ENCODE data around the gene BSPRY. TPM values are rescaled to one million over a fixed set of nuclear protein-coding genes. Genes with fewer than 3 reads are reported as not detected.
A peak's percentile ranks its signal among the peaks of the same experiment; 100 is the strongest.

The BSPRY gene
- total and polyA plus RNA-seq, 2 of the 13 experiments (the other 11 are each of a cell fraction or from before 2014, with no cell fraction given), result 0.09 to 0.26 TPM

GRCh38 chr9:113410207-113410864 lies 61.0 kb downstream of the BSPRY start, which contains the start of the genes C9orf43 and POLE3 (continued):
- TF ChIP-seq, protein P1, sequence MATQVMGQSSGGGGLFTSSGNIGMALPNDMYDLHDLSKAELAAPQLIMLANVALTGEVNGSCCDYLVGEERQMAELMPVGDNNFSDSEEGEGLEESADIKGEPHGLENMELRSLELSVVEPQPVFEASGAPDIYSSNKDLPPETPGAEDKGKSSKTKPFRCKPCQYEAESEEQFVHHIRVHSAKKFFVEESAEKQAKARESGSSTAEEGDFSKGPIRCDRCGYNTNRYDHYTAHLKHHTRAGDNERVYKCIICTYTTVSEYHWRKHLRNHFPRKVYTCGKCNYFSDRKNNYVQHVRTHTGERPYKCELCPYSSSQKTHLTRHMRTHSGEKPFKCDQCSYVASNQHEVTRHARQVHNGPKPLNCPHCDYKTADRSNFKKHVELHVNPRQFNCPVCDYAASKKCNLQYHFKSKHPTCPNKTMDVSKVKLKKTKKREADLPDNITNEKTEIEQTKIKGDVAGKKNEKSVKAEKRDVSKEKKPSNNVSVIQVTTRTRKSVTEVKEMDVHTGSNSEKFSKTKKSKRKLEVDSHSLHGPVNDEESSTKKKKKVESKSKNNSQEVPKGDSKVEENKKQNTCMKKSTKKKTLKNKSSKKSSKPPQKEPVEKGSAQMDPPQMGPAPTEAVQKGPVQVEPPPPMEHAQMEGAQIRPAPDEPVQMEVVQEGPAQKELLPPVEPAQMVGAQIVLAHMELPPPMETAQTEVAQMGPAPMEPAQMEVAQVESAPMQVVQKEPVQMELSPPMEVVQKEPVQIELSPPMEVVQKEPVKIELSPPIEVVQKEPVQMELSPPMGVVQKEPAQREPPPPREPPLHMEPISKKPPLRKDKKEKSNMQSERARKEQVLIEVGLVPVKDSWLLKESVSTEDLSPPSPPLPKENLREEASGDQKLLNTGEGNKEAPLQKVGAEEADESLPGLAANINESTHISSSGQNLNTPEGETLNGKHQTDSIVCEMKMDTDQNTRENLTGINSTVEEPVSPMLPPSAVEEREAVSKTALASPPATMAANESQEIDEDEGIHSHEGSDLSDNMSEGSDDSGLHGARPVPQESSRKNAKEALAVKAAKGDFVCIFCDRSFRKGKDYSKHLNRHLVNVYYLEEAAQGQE (IDR thresholded peaks at IDR 0.05; ENCODE audit: borderline replicate concordance in 1 of 2, low read depth in 1 of 2, low read length in 2 of 2), result no peak
- TF ChIP-seq AGO2 (optimal IDR thresholded peaks at IDR 0.05; ENCODE audit: low read depth, low read length) (peak; percentile 70), ZSCAN29 (CRISPR knock-in tag; conservative IDR thresholded peaks at IDR 0.05) (peak; percentile 97), NCOA5 (CRISPR knock-in tag; IDR thresholded peaks at IDR 0.05) (no peak), ZNF451 (CRISPR knock-in tag; IDR thresholded peaks at IDR 0.05) (no peak), ATAD3A (CRISPR knock-in tag; IDR thresholded peaks at IDR 0.05) (no peak), ZNF335 (CRISPR knock-in tag; IDR thresholded peaks at IDR 0.05) (peak; percentile 99), EEA1 (CRISPR knock-in tag; IDR thresholded peaks at IDR 0.05; ENCODE audit: borderline replicate concordance) (no peak; the same call in 1 of the 2 replicates), ZNF552 (CRISPR knock-in tag; IDR thresholded peaks at IDR 0.05; ENCODE audit: borderline replicate concordance) (no peak; the same call in 1 of the 2 replicates), ZGPAT (CRISPR knock-in tag; IDR thresholded peaks at IDR 0.05) (peak; percentile 94), ZSCAN21 (CRISPR knock-in tag; IDR thresholded peaks at IDR 0.05; ENCODE audit: borderline replicate concordance) (peak; percentile 83), SMAD3 (CRISPR knock-in tag; IDR thresholded peaks at IDR 0.05) (peak; percentile 20; the same call in 1 of the 2 replicates), KAT8 (CRISPR knock-in tag; IDR thresholded peaks at IDR 0.05) (peak; percentile 95), FOXP1 (IDR thresholded peaks at IDR 0.05) (no peak), FOXP1 (CRISPR knock-in tag; IDR thresholded peaks at IDR 0.05) (no peak), ZNF589 (CRISPR knock-in tag; conservative IDR thresholded peaks at IDR 0.05) (peak; percentile 87), ZHX1 (CRISPR knock-in tag; IDR thresholded peaks at IDR 0.05; ENCODE audit: low read depth) (peak; percentile 79; the same call in 1 of the 2 replicates), ZNF296 (CRISPR knock-in tag; conservative IDR thresholded peaks at IDR 0.05) (no peak)
- TF ChIP-seq, protein P2, sequence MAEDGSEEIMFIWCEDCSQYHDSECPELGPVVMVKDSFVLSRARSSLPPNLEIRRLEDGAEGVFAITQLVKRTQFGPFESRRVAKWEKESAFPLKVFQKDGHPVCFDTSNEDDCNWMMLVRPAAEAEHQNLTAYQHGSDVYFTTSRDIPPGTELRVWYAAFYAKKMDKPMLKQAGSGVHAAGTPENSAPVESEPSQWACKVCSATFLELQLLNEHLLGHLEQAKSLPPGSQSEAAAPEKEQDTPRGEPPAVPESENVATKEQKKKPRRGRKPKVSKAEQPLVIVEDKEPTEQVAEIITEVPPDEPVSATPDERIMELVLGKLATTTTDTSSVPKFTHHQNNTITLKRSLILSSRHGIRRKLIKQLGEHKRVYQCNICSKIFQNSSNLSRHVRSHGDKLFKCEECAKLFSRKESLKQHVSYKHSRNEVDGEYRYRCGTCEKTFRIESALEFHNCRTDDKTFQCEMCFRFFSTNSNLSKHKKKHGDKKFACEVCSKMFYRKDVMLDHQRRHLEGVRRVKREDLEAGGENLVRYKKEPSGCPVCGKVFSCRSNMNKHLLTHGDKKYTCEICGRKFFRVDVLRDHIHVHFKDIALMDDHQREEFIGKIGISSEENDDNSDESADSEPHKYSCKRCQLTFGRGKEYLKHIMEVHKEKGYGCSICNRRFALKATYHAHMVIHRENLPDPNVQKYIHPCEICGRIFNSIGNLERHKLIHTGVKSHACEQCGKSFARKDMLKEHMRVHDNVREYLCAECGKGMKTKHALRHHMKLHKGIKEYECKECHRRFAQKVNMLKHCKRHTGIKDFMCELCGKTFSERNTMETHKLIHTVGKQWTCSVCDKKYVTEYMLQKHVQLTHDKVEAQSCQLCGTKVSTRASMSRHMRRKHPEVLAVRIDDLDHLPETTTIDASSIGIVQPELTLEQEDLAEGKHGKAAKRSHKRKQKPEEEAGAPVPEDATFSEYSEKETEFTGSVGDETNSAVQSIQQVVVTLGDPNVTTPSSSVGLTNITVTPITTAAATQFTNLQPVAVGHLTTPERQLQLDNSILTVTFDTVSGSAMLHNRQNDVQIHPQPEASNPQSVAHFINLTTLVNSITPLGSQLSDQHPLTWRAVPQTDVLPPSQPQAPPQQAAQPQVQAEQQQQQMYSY (CRISPR knock-in tag; IDR thresholded peaks at IDR 0.05), result peak; percentile 66
